ENCODE results near the gene CNIH3. TPM values are rescaled to one million over a fixed set of nuclear protein-coding genes. Genes with fewer than 3 reads are reported as not detected.

Gene CNIH3
- total and polyA plus RNA-seq, 4 experiments from 2014 or later, result 0.40 to 2.5 (median 1.8) TPM

DNA sequence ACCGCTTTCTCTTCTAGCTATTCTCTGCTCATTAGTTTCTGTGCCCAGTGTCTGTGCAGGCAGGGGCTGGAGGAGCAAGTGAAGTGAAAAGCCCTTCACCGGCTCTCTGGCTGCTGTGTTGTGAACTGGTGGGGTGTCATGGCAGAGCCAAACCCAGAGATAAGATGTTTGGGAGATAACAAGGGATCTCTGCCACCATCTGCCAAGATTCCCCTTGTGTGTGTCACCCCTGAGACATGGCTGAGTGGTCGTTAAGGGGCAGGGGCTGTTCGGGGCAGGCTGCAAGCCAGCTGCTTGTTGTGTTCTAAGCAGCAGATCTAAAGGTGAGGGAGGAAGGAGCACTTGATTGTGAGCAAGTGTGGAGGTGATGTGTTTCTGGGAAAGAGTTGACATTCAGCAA is 24.5 kb downstream of the CNIH3 start:
- Mint-ChIP-seq H3K27me3 (peaks cover 3 to 4% of the 10 kb centered on the region in 2 donors), H3K4me1 (peaks cover 9 to 14% (median 10%) of the 10 kb centered on the region in 4 donors), H3K9me3 (no peaks in the 10 kb centered on the region), H3K4me3 (no peak overlapping the region), H3K36me3 (peaks cover 0 to 4% of the 10 kb centered on the region in 2 donors), H3K27ac (peak overlapping the region in 1 of 7 donors; percentile 53)
- Histone ChIP-seq H3K4me3 (ENCODE audit: low read length in 2 of 2) (no peak overlapping the region), H3K27me3 (ENCODE audit: insufficient read depth, low read length) (no peaks in the 10 kb centered on the region), H3K36me3 (ENCODE audit: insufficient read depth, low read length) (no peaks in the 10 kb centered on the region), H3K4me1 (ENCODE audit: insufficient read depth, low read length) (peaks cover 11% of the 10 kb centered on the region), H3K27ac (ENCODE audit: low read depth, low read length) (no peak overlapping the region), H3K9me3 (ENCODE audit: control insufficient read depth in 1 of 2, low read length in 2 of 2) (no peaks in the 10 kb centered on the region)
- ChIA-PET POLR2A (ENCODE audit: partially characterized antibody) (no interaction called here), CTCF (ENCODE audit: partially characterized antibody) (interaction anchor here (1.4 to 4.3 kb wide), 3 partner anchors 17 to 127 kb away, joined by 3 to 51 read pairs (median 5); no protein-coding TSS in a partner anchor)
- intact Hi-C loops (cut with micrococcal nuclease), result no loop called here
- DNase-seq, result no peak

DNA sequence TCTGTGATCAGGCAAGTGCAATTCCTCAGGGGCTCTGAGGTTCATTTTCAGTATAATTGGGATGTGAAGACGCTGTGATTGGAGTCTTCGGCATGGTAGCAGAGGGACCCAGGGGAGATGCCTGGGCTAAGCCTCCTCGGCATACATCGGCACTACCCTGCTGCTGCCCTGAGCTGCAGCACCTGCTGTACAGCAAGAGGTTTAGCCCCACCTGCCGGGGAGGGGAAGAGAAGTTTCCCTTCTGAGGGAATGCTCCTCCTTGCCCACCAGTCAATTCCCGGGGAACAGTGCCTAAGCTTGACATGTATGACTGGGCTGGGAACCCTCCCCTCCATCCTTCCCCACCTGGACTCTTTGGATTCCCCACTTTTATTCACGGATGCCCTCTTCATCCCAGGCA is 24.9 kb downstream of the CNIH3 start:
- Mint-ChIP-seq H3K9me3 (no peaks in the 10 kb centered on the region), H3K27me3 (peaks cover 3 to 4% of the 10 kb centered on the region in 2 donors), H3K27ac (peak overlapping the region in 1 of 7 donors; percentile 11), H3K36me3 (peaks cover 0 to 4% of the 10 kb centered on the region in 2 donors), H3K4me3 (no peak overlapping the region), H3K4me1 (peaks cover 9 to 14% (median 10%) of the 10 kb centered on the region in 4 donors)
- no peak for DNase-seq
- no peaks in the 10 kb centered on the region for H3K27me3 ChIP-seq (ENCODE audit: insufficient read depth, low read length)
- ChIA-PET POLR2A (ENCODE audit: partially characterized antibody) (no interaction called here), CTCF (ENCODE audit: partially characterized antibody) (interaction anchor here (1.4 to 4.3 kb wide), 2 partner anchors 17 to 127 kb away, joined by 3 to 51 read pairs; no protein-coding TSS in a partner anchor)
- no peaks in the 10 kb centered on the region for H3K36me3 ChIP-seq (ENCODE audit: insufficient read depth, low read length)
- H3K4me1 ChIP-seq (ENCODE audit: insufficient read depth, low read length), result peaks cover 11% of the 10 kb centered on the region
- no peak overlapping the region for H3K27ac ChIP-seq (ENCODE audit: low read depth, low read length)
- no peaks in the 10 kb centered on the region for H3K9me3 ChIP-seq (ENCODE audit: control insufficient read depth in 1 of 2, low read length in 2 of 2)
- intact Hi-C loops (cut with micrococcal nuclease), result no loop called here
- no peak overlapping the region for H3K4me3 ChIP-seq (ENCODE audit: low read length in 2 of 2)

DNA sequence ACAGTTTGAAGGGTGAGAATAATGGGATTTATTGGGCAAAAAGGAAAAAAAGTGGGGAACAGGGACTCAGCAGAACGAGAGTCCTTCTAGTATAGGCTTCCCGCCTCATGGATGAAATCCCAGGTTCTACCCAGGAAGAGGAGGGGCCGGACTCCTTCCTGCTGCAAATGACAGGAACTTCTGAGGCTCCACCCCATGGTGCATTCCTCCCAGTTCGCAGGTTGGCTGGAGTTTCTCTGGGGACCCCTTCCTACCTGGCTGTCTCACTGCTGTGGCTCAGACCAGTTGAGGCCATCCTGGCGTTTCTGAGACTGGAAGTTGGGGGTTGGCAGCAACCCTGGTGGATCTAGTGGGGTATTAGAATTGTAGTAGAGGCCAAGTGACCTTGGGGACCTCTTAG is 27.5 kb downstream of the CNIH3 start:
- peaks cover 0 to 4% (median under 1%) of the 10 kb centered on the region in 4 donors for H3K4me1 Mint-ChIP-seq
- ChIA-PET POLR2A (ENCODE audit: partially characterized antibody) (no interaction called here), CTCF (ENCODE audit: partially characterized antibody) (interaction anchor here (0.9 to 4.3 kb wide), 7 partner anchors 12 to 208 kb away, joined by 3 to 51 read pairs (median 6); partner anchors contain the start of gene CNIH3)
- peaks cover 2 to 8% of the 10 kb centered on the region in 2 donors for H3K27me3 Mint-ChIP-seq
- no peak overlapping the region for H3K4me3 Mint-ChIP-seq
- peaks cover 0 to 3% of the 10 kb centered on the region in 2 donors for H3K36me3 Mint-ChIP-seq
- intact Hi-C loops (cut with micrococcal nuclease), result loop anchor here (1.0 kb wide), 1 partner anchor 130 kb away; no protein-coding TSS in a partner anchor
- H3K9me3 Mint-ChIP-seq, result no peaks in the 10 kb centered on the region
- H3K27ac ChIP-seq (ENCODE audit: low read depth, low read length), result no peak overlapping the region
- no peak overlapping the region for H3K4me3 ChIP-seq (ENCODE audit: low read length in 2 of 2)
- no peak overlapping the region for H3K27ac Mint-ChIP-seq
- no peaks in the 10 kb centered on the region for H3K36me3 ChIP-seq (ENCODE audit: insufficient read depth, low read length)
- no peaks in the 10 kb centered on the region for H3K9me3 ChIP-seq (ENCODE audit: control insufficient read depth in 1 of 2, low read length in 2 of 2)
- no peak for DNase-seq
- no peaks in the 10 kb centered on the region for H3K27me3 ChIP-seq (ENCODE audit: insufficient read depth, low read length)
- no peaks in the 10 kb centered on the region for H3K4me1 ChIP-seq (ENCODE audit: insufficient read depth, low read length)

DNA sequence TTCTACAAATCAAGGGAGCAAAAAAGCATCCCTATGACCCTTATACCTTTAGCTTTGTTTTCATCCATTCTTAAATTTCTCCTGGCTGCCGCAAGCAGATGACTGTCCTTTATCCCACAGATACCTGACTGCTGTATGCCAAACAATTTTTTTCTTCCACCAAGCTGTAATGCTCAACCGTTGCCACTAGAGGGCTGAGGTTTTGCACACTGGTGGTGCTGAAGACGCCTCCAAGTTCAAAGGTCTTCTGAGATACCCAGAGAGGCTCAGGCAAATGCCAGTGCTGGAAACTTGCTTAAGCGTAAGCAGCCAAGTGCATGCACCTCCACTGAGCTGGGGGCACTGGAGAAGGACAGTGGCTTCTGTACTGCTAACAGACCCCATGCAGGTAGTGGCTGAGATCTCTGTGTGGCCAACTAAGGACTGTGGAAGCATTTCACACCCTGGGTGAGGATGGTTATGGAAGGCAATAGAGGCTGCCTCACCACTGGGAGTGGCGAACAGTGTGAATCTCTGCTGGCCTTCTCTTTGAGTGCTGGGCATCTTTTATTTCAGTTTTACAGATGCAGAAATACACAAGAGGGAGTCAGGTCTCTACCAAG is 28.5 kb downstream of the CNIH3 start:
- Mint-ChIP-seq H3K36me3 (no peaks in the 10 kb centered on the region), H3K27ac (no peak overlapping the region), H3K4me3 (no peak overlapping the region), H3K9me3 (no peaks in the 10 kb centered on the region), H3K27me3 (peaks cover 2 to 9% of the 10 kb centered on the region in 2 donors), H3K4me1 (peaks cover 0 to 2% (median 0%) of the 10 kb centered on the region in 4 donors)
- Histone ChIP-seq H3K27me3 (ENCODE audit: insufficient read depth, low read length) (no peaks in the 10 kb centered on the region), H3K36me3 (ENCODE audit: insufficient read depth, low read length) (no peaks in the 10 kb centered on the region), H3K4me1 (ENCODE audit: insufficient read depth, low read length) (no peaks in the 10 kb centered on the region), H3K9me3 (ENCODE audit: control insufficient read depth in 1 of 2, low read length in 2 of 2) (no peaks in the 10 kb centered on the region), H3K4me3 (ENCODE audit: low read length in 2 of 2) (no peak overlapping the region), H3K27ac (ENCODE audit: low read depth, low read length) (no peak overlapping the region)
- DNase-seq, result peak in 4 of 5 donors; percentile 52 to 65 (median 60)
- POLR2A ChIA-PET (ENCODE audit: partially characterized antibody), result no interaction called here
- CTCF ChIA-PET (ENCODE audit: partially characterized antibody), result interaction anchor here (0.7 to 4.3 kb wide), 17 partner anchors 13 to 207 kb away, joined by 3 to 51 read pairs (median 3); partner anchors contain the start of gene CNIH3
- intact Hi-C loops (cut with micrococcal nuclease), result loop anchor here (1.0 kb wide), 1 partner anchor 131 kb away; no protein-coding TSS in a partner anchor

DNA sequence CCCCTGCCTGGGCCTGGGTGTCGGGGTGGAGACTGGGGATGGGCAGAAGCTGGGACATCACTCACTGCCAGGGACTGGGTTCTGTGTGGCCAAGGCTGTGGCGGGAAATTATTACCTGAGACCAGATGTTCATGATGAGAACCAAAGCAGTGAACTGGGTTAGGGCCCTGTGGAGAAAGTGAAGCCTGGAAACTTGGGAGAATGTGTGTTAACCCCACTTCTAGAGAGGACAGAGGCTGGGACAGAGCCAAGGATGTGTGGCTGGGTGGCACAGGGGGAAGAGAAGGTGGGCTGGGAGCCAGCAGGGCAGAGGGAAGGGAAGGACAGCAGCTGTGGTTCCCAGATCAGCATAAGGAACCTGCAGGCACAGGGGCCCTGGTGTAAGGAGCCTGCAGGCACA is 31.3 kb downstream of the CNIH3 start:
- no peaks in the 10 kb centered on the region for H3K27me3 ChIP-seq (ENCODE audit: insufficient read depth, low read length)
- H3K4me1 Mint-ChIP-seq, result peaks cover 0 to 2% (median 0%) of the 10 kb centered on the region in 4 donors
- H3K36me3 ChIP-seq (ENCODE audit: insufficient read depth, low read length), result no peaks in the 10 kb centered on the region
- POLR2A ChIA-PET (ENCODE audit: partially characterized antibody), result no interaction called here
- no peaks in the 10 kb centered on the region for H3K9me3 Mint-ChIP-seq
- CTCF ChIA-PET (ENCODE audit: partially characterized antibody), result interaction anchor here (1.1 kb wide), 1 partner anchor 31 kb away, joined by 3 read pairs; no protein-coding TSS in a partner anchor
- H3K27ac ChIP-seq (ENCODE audit: low read depth, low read length), result no peak overlapping the region
- H3K4me3 Mint-ChIP-seq, result no peak overlapping the region
- intact Hi-C loops (cut with micrococcal nuclease), result no loop called here
- no peaks in the 10 kb centered on the region for H3K9me3 ChIP-seq (ENCODE audit: control insufficient read depth in 1 of 2, low read length in 2 of 2)
- H3K27ac Mint-ChIP-seq, result peak overlapping the region in 1 of 7 donors; percentile 61
- H3K4me1 ChIP-seq (ENCODE audit: insufficient read depth, low read length), result no peaks in the 10 kb centered on the region
- peaks cover 7 to 8% of the 10 kb centered on the region in 2 donors for H3K27me3 Mint-ChIP-seq
- H3K4me3 ChIP-seq (ENCODE audit: low read length in 2 of 2), result no peak overlapping the region
- no peaks in the 10 kb centered on the region for H3K36me3 Mint-ChIP-seq
- no peak for DNase-seq

DNA sequence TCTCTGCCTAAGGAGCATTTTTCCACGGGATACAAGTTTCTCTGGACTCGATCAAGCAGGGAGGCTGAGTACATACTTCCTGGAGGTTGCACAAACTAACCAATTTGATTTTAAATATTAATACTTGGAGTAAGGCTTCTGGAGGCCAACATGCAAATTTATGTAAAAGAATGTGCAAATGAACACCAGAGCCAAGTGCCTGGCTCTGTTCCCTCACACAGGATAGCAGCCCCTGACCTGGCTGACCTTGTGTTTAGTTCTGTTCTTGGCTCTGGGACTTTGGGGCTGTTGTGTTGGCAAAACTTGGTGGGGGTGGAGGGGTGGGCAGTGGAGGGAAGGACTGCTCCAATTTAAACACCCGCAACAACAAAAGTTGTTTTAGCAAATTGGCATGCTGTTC is 34.2 kb downstream of the CNIH3 start:
- DNase-seq, result no peak
- no peak overlapping the region for H3K4me3 Mint-ChIP-seq
- intact Hi-C loops (cut with micrococcal nuclease), result no loop called here
- H3K27me3 Mint-ChIP-seq, result peaks cover 7 to 8% of the 10 kb centered on the region in 2 donors
- Histone ChIP-seq H3K4me3 (ENCODE audit: low read length in 2 of 2) (no peak overlapping the region), H3K4me1 (ENCODE audit: insufficient read depth, low read length) (no peaks in the 10 kb centered on the region), H3K9me3 (ENCODE audit: control insufficient read depth in 1 of 2, low read length in 2 of 2) (no peaks in the 10 kb centered on the region), H3K27ac (ENCODE audit: low read depth, low read length) (no peak overlapping the region), H3K36me3 (ENCODE audit: insufficient read depth, low read length) (no peaks in the 10 kb centered on the region), H3K27me3 (ENCODE audit: insufficient read depth, low read length) (no peaks in the 10 kb centered on the region)
- H3K4me1 Mint-ChIP-seq, result no peaks in the 10 kb centered on the region
- no peaks in the 10 kb centered on the region for H3K9me3 Mint-ChIP-seq
- H3K36me3 Mint-ChIP-seq, result no peaks in the 10 kb centered on the region
- H3K27ac Mint-ChIP-seq, result no peak overlapping the region
- ChIA-PET CTCF (ENCODE audit: partially characterized antibody) (interaction anchor here (1.3 kb wide), 1 partner anchor 10 kb away, joined by 3 read pairs; no protein-coding TSS in a partner anchor), POLR2A (ENCODE audit: partially characterized antibody) (no interaction called here)

DNA sequence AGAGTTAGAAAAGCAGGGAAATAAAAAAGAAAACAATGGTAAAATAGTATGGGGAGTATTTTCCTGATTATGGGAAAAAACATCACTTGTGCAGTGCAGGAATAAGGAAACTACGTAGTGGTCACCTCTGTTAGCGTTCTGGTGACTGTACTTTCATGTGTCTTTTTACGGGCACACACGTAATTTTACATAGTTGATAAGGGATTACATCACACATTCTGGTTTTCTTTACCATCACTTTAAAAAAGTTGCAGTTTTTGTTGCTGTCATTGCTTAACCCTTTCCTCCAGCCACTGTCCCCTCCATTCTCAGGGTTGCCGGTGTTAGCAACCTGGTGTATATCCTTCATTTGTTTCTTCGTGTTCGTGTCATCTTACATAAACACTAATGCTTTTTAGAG is 35.1 kb downstream of the CNIH3 start:
- Histone ChIP-seq H3K27ac (ENCODE audit: low read depth, low read length) (no peak overlapping the region), H3K4me3 (ENCODE audit: low read length in 2 of 2) (no peak overlapping the region), H3K27me3 (ENCODE audit: insufficient read depth, low read length) (peaks cover 1% of the 10 kb centered on the region), H3K9me3 (ENCODE audit: control insufficient read depth in 1 of 2, low read length in 2 of 2) (no peaks in the 10 kb centered on the region), H3K36me3 (ENCODE audit: insufficient read depth, low read length) (no peaks in the 10 kb centered on the region), H3K4me1 (ENCODE audit: insufficient read depth, low read length) (no peaks in the 10 kb centered on the region)
- ChIA-PET CTCF (ENCODE audit: partially characterized antibody) (no interaction called here), POLR2A (ENCODE audit: partially characterized antibody) (no interaction called here)
- intact Hi-C loops (cut with micrococcal nuclease), result no loop called here
- Mint-ChIP-seq H3K4me1 (no peaks in the 10 kb centered on the region), H3K4me3 (no peak overlapping the region), H3K36me3 (no peaks in the 10 kb centered on the region), H3K27me3 (peaks cover 8% of the 10 kb centered on the region in 2 donors), H3K9me3 (no peaks in the 10 kb centered on the region), H3K27ac (no peak overlapping the region)
- DNase-seq, result no peak
